ENCODE results near the gene TMC8.

DNA sequence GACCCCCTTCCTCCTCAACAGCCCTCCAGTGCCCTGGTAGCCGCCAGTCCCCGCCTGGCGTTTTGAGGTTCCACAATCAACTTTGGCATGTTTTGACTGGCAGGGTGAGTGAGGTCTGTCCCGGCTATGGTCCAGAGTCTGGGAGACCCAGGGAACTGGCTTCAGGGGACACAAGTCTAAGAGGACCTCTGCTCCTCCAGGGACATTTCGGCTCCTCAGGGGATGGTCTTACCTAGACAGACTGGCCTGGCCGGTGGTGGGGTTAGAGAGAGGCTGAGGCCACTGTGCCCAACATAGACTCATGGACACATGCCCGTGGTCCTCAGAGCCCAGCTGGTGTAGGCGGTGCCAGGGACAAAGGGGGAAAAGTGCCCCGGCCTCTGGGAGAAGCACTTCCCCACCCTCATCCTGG lies 2.2 kb downstream of the TMC8 start:
- TF ChIP-seq, protein P1, sequence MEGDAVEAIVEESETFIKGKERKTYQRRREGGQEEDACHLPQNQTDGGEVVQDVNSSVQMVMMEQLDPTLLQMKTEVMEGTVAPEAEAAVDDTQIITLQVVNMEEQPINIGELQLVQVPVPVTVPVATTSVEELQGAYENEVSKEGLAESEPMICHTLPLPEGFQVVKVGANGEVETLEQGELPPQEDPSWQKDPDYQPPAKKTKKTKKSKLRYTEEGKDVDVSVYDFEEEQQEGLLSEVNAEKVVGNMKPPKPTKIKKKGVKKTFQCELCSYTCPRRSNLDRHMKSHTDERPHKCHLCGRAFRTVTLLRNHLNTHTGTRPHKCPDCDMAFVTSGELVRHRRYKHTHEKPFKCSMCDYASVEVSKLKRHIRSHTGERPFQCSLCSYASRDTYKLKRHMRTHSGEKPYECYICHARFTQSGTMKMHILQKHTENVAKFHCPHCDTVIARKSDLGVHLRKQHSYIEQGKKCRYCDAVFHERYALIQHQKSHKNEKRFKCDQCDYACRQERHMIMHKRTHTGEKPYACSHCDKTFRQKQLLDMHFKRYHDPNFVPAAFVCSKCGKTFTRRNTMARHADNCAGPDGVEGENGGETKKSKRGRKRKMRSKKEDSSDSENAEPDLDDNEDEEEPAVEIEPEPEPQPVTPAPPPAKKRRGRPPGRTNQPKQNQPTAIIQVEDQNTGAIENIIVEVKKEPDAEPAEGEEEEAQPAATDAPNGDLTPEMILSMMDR (conservative IDR thresholded peaks at IDR 0.05 in 1 of 2, IDR thresholded peaks at IDR 0.05 in 1 of 2; ENCODE audit: low read depth in 1 of 2, low read length in 2 of 2), result no peak
- peak; percentile 32 for TF ChIP-seq EZH2 (IDR thresholded peaks at IDR 0.05; ENCODE audit: low read length, missing control alignments)

All from fibroblast of lung (primary cell).